GM23338 (cell line): ENCODE data around the gene GALNT1. TPM values are rescaled to one million over a fixed set of nuclear protein-coding genes. Genes with fewer than 3 reads are reported as not detected.

ENCODE experiments used
- ATAC-seq: fragments of 200-7000 bp; cut with Tn5 transposase; 3 replicates; pipeline ENCODE4 v1.9.1; 2020
- DNase-seq: peaks from one replicate; pipeline ENCODE4 v3.0.0-alpha.2; 2015; ENCODE audit warnings: low spot score
- H2AFZ ChIP-seq: fragments of 200-600 bp; sonication (generic); 2 replicates; pipeline ENCODE4 v1.8.0; 2016; ENCODE audit warnings: antibody characterized with exemption, mild to moderate bottlenecking, moderate library complexity
- H3F3A ChIP-seq: fragments of 200-600 bp; sonication (generic); replicated peaks from 2 replicates; pipeline ENCODE4 v1.8.0; 2017; ENCODE audit warnings: antibody characterized with exemption, mixed run types, low read depth
- H3K27ac ChIP-seq: fragments of 200-600 bp; sonication (generic); 2 replicates; pipeline ENCODE4 v1.6.1; 2016; ENCODE audit warnings: low read depth
- H3K27me3 ChIP-seq: fragments of 200-600 bp; sonication (generic); 2 replicates; pipeline ENCODE4 v1.8.0; 2016; ENCODE audit warnings: mild to moderate bottlenecking, mixed run types, moderate library complexity; ENCODE audit not compliant: insufficient read depth
- H3K36me3 ChIP-seq: fragments of 200-600 bp; sonication (generic); 2 replicates; pipeline ENCODE4 v1.8.0; 2016; ENCODE audit warnings: mild to moderate bottlenecking; ENCODE audit not compliant: insufficient read depth
- H3K4me1 ChIP-seq: fragments of 200-600 bp; sonication (generic); 2 replicates; pipeline ENCODE4 v1.8.0; 2016; ENCODE audit warnings: mild to moderate bottlenecking, moderate library complexity; ENCODE audit not compliant: insufficient read depth
- H3K4me2 ChIP-seq: fragments of 200-600 bp; sonication (generic); 2 replicates; pipeline ENCODE4 v1.7.1; 2017; ENCODE audit warnings: mixed run types
- H3K4me3 ChIP-seq: fragments of 200-600 bp; sonication (generic); 2 replicates; pipeline ENCODE4 v1.6.1; 2016; ENCODE audit warnings: mixed run types
- H3K79me2 ChIP-seq: fragments of 200-600 bp; sonication (generic); replicated peaks from 2 replicates; pipeline ENCODE4 v1.8.0; 2017; ENCODE audit warnings: mild to moderate bottlenecking; ENCODE audit not compliant: insufficient read depth
- H3K9me2 ChIP-seq: fragments of 200-600 bp; sonication (generic); 2 replicates; pipeline ENCODE4 v1.8.0; 2017; ENCODE audit not compliant: insufficient read depth
- H4K20me1 ChIP-seq: fragments of 200-600 bp; sonication (generic); replicated peaks from 2 replicates; pipeline ENCODE4 v1.8.0; 2017; ENCODE audit warnings: mild to moderate bottlenecking; ENCODE audit not compliant: insufficient read depth
- H3K27ac Mint-ChIP-seq: 2 replicates; pipeline ENCODE4 v1.8.0; 2020; ENCODE audit warnings: inconsistent platforms, mild to moderate bottlenecking, moderate library complexity, mixed read lengths
- H3K27me3 Mint-ChIP-seq: 3 replicates; pipeline ENCODE4 v1.8.0; 2022; ENCODE audit warnings: low read depth, mild to moderate bottlenecking, moderate library complexity, mixed read lengths, inconsistent platforms; ENCODE audit not compliant: insufficient read depth, poor library complexity
- H3K36me3 Mint-ChIP-seq: 3 replicates; pipeline ENCODE4 v1.8.0; 2021; ENCODE audit warnings: low read depth, mild to moderate bottlenecking, inconsistent platforms, moderate library complexity, mixed read lengths
- H3K4me1 Mint-ChIP-seq: 3 replicates; pipeline ENCODE4 v1.8.0; 2020; ENCODE audit warnings: mild to moderate bottlenecking, inconsistent platforms, mixed read lengths
- H3K4me3 Mint-ChIP-seq: 3 replicates; pipeline ENCODE4 v1.8.0; 2021; ENCODE audit warnings: moderate library complexity, mild to moderate bottlenecking, inconsistent platforms, mixed read lengths
- H3K9me3 Mint-ChIP-seq: 3 replicates; pipeline ENCODE4 v1.8.0; 2020; ENCODE audit warnings: moderate library complexity, mild to moderate bottlenecking, inconsistent platforms, mixed read lengths
- CREB1 ChIP-seq: fragments of 250-450 bp; sonication (Bioruptor Pico); IDR thresholded peaks from 2 replicates; pipeline ENCODE4 v1.5.0; 2020; ENCODE audit warnings: low read depth, mild to moderate bottlenecking, moderate library complexity
- CTCF ChIP-seq, 2 experiments: fragments of 200-600 bp in 1 of 2; sonication (generic) in 1 of 2; conservative IDR thresholded peaks; 2 replicates each; pipeline versions ENCODE4 v1.5.1 to v1.6.1; 2016 to 2017; ENCODE audit warnings: antibody characterized with exemption in 2 of 2, low read depth in 2 of 2, mild to moderate bottlenecking in 2 of 2, moderate library complexity in 1 of 2
- ETS1 ChIP-seq: IDR thresholded peaks from 2 replicates; pipeline ENCODE4 v1.6.1; 2016; ENCODE audit warnings: antibody characterized with exemption
- EZH2 ChIP-seq: fragments of 200-600 bp; sonication (generic); IDR thresholded peaks from one replicate; pipeline ENCODE4 v1.8.0; 2017; ENCODE audit warnings: antibody characterized with exemption, mild to moderate bottlenecking, low read depth; ENCODE audit not compliant: unreplicated experiment
- EZH2phosphoT487 ChIP-seq: fragments of 200-600 bp; sonication (generic); IDR thresholded peaks from one replicate; pipeline ENCODE4 v1.8.1; 2018; ENCODE audit warnings: antibody characterized with exemption; ENCODE audit not compliant: unreplicated experiment
- JUNB ChIP-seq: IDR thresholded peaks from one replicate; pipeline ENCODE4 v1.6.1; 2016; ENCODE audit warnings: antibody characterized with exemption; ENCODE audit not compliant: unreplicated experiment
- NANOG ChIP-seq: IDR thresholded peaks from 2 replicates; pipeline ENCODE4 v1.6.1; 2016; ENCODE audit warnings: antibody characterized with exemption, borderline replicate concordance
- POLR2AphosphoS5 ChIP-seq: IDR thresholded peaks from 2 replicates; pipeline ENCODE4 v1.6.1; 2016; ENCODE audit warnings: antibody characterized with exemption, low read depth
- REST ChIP-seq: IDR thresholded peaks from one replicate; pipeline ENCODE4 v1.6.1; 2018; ENCODE audit warnings: antibody characterized with exemption; ENCODE audit not compliant: unreplicated experiment
- STAT1 ChIP-seq: IDR thresholded peaks from one replicate; pipeline ENCODE4 v1.6.1; 2016; ENCODE audit warnings: antibody characterized with exemption; ENCODE audit not compliant: unreplicated experiment
- ZNF114 ChIP-seq: fragments of 250-450 bp; sonication (Bioruptor Pico); IDR thresholded peaks from 2 replicates; pipeline ENCODE4 v1.5.0; 2020; ENCODE audit warnings: mild to moderate bottlenecking, moderate library complexity
- ZNF331 ChIP-seq: fragments of 250-450 bp; sonication (Bioruptor Pico); IDR thresholded peaks from 2 replicates; pipeline ENCODE4 v1.5.0; 2020; ENCODE audit warnings: low read depth, mild to moderate bottlenecking, moderate library complexity
- ZNF462 ChIP-seq: fragments of 250-450 bp; sonication (Bioruptor Pico); IDR thresholded peaks from 2 replicates; pipeline ENCODE4 v1.5.0; 2020; ENCODE audit warnings: mild to moderate bottlenecking, moderate library complexity
- polyA plus RNA-seq: library from polyadenylated mRNA; unstranded; fragments of >200 nt; fragmentation: Nextera tagmentation; extraction: Ambion mirVana; gene quantifications from 2 replicates; pipeline ENCODE4 v1.2.1, GENCODE V29; 2016
- total RNA-seq: library from RNA; depleted of rRNA; stranded (reverse); fragments of >200 nt; shearing (Covaris generic); gene quantifications from 2 replicates; pipeline ENCODE4 v1.2.3, GENCODE V29; 2014

GALNT1 gene
- total and polyA plus RNA-seq, 2 experiments from 2014 or later: 37.4 to 60.8 TPM

- Mint-ChIP-seq H3K27ac (no peak overlapping the region), H3K36me3 (no peaks in the 10 kb centered on the region), H3K9me3 (peaks cover 3% of the 10 kb centered on the region; the same call in 1 of the 3 replicates), H3K4me3 (no peak overlapping the region), H3K27me3 (peaks cover 4% of the 10 kb centered on the region), H3K4me1 (peaks cover 14% of the 10 kb centered on the region; the same call in 2 of the 3 replicates)
- no peak for ATAC-seq
- H2AFZ ChIP-seq: no peak overlapping the region
- no peaks in the 10 kb centered on the region for H3K9me2 ChIP-seq
- H3K4me2 ChIP-seq: no peak overlapping the region
- no peaks in the 10 kb centered on the region for H4K20me1 ChIP-seq
- H3K4me3 ChIP-seq: no peak overlapping the region
- no peaks in the 10 kb centered on the region for H3K79me2 ChIP-seq
- no peaks in the 10 kb centered on the region for H3K27me3 ChIP-seq
- H3F3A ChIP-seq: no peaks in the 10 kb centered on the region
- H3K36me3 ChIP-seq: no peaks in the 10 kb centered on the region
- H3K27ac ChIP-seq: no peak overlapping the region
- TF ChIP-seq ZNF331 (no peak), NANOG (no peak), ETS1 (no peak), CREB1 (no peak), STAT1 (no peak), EZH2 (no peak), CTCF (conservative IDR thresholded peaks at IDR 0.05; ENCODE audit: low read depth in 2 of 2) (no peak), ZNF114 (CRISPR knock-in tag) (no peak), REST (no peak), ZNF462 (CRISPR knock-in tag) (no peak), POLR2AphosphoS5 (no peak), EZH2phosphoT487 (no peak), JUNB (no peak)
- no peak for DNase-seq
- H3K4me1 ChIP-seq: 0 out of 2 replicates have a peak, but pooled peaks cover 9% of the 10 kb centered on the region
These were observed 150.6 kb downstream of the GALNT1 start for GRCh38 chr18:35732162-35732561.
